Epithelial cell of esophagus (primary cell): ENCODE measurements around the gene PARL.

ENCODE experiments used
- DNase-seq: peaks from one replicate; pipeline ENCODE4 v3.0.0; 2010; ENCODE audit warnings: low read depth
- H3K4me3 ChIP-seq: 2 replicates; pipeline ENCODE4 v1.5.1; 2011; ENCODE audit warnings: mild to moderate bottlenecking, low read length, control low read depth
- TF ChIP-seq, protein P1 (sequence below): IDR thresholded peaks from 2 replicates; pipeline ENCODE4 v1.5.1; 2011; ENCODE audit warnings: low read depth, mild to moderate bottlenecking, low read length, control low read depth, inconsistent platforms; ENCODE audit not compliant: insufficient read depth; ENCODE audit errors: missing control alignments

PARL gene

DNA sequence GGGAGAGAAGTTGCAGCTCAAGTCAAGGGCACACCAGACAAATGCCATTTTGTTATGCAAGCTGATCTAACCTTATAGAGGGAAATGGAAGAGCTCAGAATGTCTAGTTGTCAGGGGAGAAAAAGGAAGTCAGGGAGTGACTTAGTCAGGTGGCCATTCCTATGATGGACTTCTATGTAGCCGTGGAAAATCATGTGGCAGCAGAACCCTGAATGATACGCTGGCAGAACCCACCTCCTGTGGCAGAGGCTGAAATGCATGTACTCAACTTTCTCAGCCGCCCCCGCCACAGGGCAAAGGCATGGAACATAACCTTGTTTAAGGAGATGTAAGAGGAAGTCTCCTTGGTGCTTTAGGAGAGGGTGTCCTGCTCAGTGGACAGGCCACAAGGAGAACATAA is 37.7 kb upstream of the PARL start:
- no peak overlapping the region for H3K4me3 ChIP-seq
- DNase-seq: no peak
- TF ChIP-seq, protein P1, sequence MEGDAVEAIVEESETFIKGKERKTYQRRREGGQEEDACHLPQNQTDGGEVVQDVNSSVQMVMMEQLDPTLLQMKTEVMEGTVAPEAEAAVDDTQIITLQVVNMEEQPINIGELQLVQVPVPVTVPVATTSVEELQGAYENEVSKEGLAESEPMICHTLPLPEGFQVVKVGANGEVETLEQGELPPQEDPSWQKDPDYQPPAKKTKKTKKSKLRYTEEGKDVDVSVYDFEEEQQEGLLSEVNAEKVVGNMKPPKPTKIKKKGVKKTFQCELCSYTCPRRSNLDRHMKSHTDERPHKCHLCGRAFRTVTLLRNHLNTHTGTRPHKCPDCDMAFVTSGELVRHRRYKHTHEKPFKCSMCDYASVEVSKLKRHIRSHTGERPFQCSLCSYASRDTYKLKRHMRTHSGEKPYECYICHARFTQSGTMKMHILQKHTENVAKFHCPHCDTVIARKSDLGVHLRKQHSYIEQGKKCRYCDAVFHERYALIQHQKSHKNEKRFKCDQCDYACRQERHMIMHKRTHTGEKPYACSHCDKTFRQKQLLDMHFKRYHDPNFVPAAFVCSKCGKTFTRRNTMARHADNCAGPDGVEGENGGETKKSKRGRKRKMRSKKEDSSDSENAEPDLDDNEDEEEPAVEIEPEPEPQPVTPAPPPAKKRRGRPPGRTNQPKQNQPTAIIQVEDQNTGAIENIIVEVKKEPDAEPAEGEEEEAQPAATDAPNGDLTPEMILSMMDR: no peak

DNA sequence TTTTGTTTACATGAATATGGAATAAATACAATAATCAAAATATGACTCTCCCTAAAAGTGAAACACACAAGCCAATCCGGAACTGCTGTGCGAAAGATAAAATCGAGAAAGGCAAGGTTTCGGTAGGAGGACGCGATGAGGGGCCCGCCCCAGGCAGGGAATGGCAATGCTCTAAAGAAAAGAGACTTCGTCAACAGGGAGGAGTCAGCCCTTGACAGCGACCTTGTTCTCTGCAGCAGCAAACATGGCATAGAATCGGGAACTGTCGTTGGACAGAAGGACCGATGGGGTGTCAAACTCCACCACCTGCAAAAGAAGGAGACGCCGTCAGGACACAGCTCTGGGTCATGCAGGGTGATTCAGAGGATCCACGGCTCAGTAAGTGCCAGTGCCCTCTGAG is 36.4 kb upstream of the PARL start:
- TF ChIP-seq, protein P1: no peak
- no peak overlapping the region for H3K4me3 ChIP-seq
- DNase-seq: no peak

DNA sequence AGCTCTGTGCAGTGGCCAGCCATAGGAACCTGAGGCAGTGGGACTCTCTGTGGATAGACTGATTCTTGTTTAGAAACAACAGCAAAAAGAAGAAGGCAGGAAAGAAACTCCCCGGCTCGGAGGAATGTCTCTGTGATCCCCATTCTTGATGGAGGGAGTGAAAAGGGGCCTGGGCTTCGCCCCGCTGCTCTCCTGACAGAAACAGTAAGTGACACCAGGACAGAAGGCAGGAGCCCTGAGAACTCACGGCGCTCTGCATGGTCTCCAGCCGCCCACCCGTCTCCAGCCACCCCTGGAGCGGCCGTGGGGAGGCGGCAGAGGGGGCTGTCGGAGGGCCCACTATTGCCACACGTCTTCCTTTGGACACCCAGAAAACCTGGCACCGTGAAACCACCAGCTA is 35.7 kb upstream of the PARL start:
- DNase-seq: no peak
- TF ChIP-seq, protein P1: no peak
- H3K4me3 ChIP-seq: no peak overlapping the region

DNA sequence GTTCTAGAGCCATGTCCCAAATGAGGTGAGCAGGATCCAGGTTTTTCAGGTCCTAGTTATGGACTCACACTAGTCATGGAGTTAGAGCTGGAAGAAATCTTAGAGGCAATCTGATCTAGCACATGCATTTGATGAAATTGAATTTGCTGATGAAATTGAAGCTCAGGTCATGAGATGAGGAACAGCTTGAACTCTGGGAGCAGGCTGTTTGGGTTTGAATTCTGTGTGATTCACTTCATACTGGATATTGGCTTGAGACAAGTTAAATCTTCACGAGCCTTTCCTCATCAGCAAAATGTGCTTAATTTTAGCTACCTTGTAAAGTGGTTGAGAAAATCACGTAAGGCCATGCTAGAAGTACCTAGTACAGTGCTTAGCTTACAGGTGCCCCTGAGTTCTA is 33.5 kb upstream of the PARL start:
- H3K4me3 ChIP-seq: no peak overlapping the region
- no peak for DNase-seq
- TF ChIP-seq, protein P1: no peak

DNA sequence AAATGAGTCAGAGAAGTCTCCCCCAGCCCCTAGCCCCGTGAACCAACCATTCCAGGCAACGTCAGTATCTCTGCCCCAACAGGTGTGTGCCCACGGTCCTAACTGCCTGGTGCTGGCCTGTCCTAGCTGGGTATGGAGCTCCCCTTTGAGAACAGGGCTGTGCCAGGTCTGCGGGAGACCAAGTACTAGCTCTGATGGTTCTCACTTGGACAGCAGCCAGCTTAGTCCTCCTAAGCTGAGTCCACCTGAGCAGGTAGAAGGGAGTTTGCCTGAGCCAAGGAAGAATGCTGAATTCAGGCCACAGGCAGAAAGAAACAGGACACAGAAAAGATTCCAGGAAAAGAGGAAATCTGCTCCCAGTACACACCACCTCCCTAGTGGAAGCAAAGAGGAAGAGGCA is 33.1 kb upstream of the PARL start:
- no peak for DNase-seq
- TF ChIP-seq, protein P1: no peak
- no peak overlapping the region for H3K4me3 ChIP-seq

DNA sequence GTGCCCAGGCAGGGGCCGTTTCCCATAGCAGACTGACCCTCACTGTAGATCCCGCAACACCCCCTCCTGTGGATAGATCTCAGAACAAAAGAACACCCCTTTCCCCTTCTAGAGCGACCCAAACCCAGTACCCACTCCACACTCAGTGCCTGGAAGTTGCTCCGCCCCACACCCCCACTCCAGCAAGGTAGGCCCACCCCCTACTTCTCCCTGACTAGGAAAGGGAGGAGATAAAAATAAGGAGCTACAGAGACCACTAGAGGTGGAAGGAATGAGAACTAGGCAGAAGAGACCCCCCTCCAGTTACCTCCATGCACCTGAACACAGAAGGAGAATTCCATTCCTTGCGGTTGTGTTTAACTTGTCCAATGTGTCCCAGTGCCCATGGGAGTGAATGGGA is 30.2 kb upstream of the PARL start:
- no peak overlapping the region for H3K4me3 ChIP-seq
- DNase-seq: no peak
- TF ChIP-seq, protein P1: no peak

DNA sequence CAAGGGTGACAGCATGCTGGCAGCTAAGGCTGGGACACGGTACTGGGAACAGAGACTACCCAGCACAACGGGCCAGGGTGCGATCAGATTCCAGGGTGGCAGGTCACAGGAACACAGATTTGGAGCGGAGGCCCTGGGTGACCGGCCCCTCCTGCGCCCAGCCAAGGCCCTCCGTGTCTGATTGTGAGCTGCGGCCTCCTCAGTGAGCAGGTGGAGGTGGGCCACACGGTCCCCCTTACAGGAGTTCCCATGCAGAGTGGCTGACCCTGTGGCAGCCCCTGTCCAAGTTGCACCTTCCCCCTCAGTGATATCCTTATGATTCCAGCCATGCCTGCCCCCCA is 28.9 kb upstream of the PARL start:
- TF ChIP-seq, protein P1: no peak
- no peak overlapping the region for H3K4me3 ChIP-seq

More for the DNA sequence above, 28.9 kb upstream of the PARL start:
- no peak for DNase-seq
